HG02588 (cell line): ENCODE measurements around the gene KDM7A.
"Not testable (repeated sequence)": the region's sequence is repeated elsewhere in the genome, so short reads cannot be mapped to it uniquely, and the experiment has no call there.

ENCODE experiments used
- ATAC-seq: cut with Tn5 transposase; IDR thresholded peaks from one replicate; pipeline ENCODE4 v1.9.1; 2021; ENCODE audit warnings: mild to moderate bottlenecking, moderate library complexity; ENCODE audit not compliant: unreplicated experiment

Gene KDM7A

GRCh38 chr7:140176811-140177702 lies at the start of gene KDM7A:
KDM7A (minus strand) TSS chr7:140176983; CDS start chr7:140176937, 46 bp downstream.
- ATAC-seq: peak; percentile 71

- ATAC-seq: no peak
Observed at GRCh38 chr7:140225562-140226249, 48.9 kb upstream of the KDM7A start.

- no peak for ATAC-seq
Observed at GRCh38 chr7:140223515-140224221, 46.9 kb upstream of the KDM7A start.

GRCh38 chr7:140222814-140223213 lies 46.0 kb upstream of the KDM7A start:
- no peak for ATAC-seq

- no peak for ATAC-seq
Observed at GRCh38 chr7:140219672-140220524, 43.1 kb upstream of the KDM7A start.

- no peak for ATAC-seq
Observed at GRCh38 chr7:140218656-140219055, 41.9 kb upstream of the KDM7A start.

- ATAC-seq: no peak
Observed at GRCh38 chr7:140217750-140218501, 41.1 kb upstream of the KDM7A start.

GRCh38 chr7:140215281-140215680 lies 38.5 kb upstream of the KDM7A start:
- no peak for ATAC-seq

- no peak for ATAC-seq
Observed at GRCh38 chr7:140214075-140214684, 37.4 kb upstream of the KDM7A start.

GRCh38 chr7:140213684-140214074 lies 36.9 kb upstream of the KDM7A start:
- ATAC-seq: no peak

GRCh38 chr7:140212100-140212881 lies 35.5 kb upstream of the KDM7A start:
- ATAC-seq: peak; percentile 36

GRCh38 chr7:140211698-140212097 lies 34.9 kb upstream of the KDM7A start:
- no peak for ATAC-seq

- peak; percentile 92 for ATAC-seq
Observed at GRCh38 chr7:140209866-140210609, 33.3 kb upstream of the KDM7A start.

- ATAC-seq: no peak
Observed at GRCh38 chr7:140206616-140207389, 30.0 kb upstream of the KDM7A start.

- ATAC-seq: no peak
Observed at GRCh38 chr7:140205600-140205999, 28.8 kb upstream of the KDM7A start.

GRCh38 chr7:140203556-140203955 lies 26.8 kb upstream of the KDM7A start:
- ATAC-seq: no peak

- ATAC-seq: not testable (repeated sequence)
Observed at GRCh38 chr7:140202942-140203341, 26.2 kb upstream of the KDM7A start.
